Activated CD4-positive, CD25-positive, alpha-beta regulatory T cell (primary cell): ENCODE results near the gene TMEM107.

ENCODE experiments used
- DNase-seq, 4 experiments: peaks; one replicate each; lab custom pipeline; 2025; lab: John Stamatoyannopoulos, UW

The TMEM107 gene

DNA sequence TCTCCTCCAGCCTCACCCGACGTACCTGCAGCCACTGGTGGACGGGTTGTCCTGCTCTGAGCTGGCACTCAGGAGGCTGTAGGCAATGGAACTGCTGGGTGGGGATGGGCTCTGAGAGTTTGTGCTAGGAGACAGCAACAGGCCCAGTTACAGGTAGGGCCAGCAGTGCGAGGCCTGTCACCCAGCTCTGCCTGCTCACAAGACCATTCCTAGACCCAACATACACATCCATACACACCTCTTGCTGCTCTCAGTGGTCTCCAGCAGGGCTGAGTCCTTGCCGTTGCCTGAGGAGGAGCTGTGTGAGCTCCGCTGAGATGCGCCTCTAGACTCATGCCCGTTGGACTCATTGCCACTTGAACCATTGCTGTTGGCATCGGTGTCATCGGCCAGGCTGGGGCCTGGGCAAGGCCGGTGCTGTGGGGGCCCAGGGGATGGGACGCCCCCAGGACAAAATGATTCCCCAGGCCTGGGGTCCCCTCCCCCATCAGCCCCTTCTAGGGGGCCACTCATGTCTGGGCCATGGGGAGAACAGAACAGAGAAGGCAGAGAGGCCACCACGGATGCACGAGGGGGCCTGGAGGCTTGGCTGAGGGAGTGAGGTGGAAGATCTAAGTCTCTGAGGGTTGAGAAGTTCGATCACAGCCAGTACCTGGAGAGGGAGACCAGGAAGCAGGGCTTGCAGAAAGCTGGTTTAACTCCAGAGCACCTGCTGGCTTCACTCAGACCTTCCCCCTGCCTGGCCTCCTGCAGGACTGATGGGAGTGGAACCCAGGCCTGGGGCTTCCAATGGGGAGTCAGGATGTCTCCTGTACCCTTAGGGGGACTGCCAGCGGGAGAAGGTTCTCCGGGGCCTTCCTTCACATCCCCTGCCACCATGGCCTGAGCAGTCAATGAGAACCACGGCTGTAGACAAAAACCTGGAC is 25.7 kb downstream of the TMEM107 start:
- DNase-seq = no peak

DNA sequence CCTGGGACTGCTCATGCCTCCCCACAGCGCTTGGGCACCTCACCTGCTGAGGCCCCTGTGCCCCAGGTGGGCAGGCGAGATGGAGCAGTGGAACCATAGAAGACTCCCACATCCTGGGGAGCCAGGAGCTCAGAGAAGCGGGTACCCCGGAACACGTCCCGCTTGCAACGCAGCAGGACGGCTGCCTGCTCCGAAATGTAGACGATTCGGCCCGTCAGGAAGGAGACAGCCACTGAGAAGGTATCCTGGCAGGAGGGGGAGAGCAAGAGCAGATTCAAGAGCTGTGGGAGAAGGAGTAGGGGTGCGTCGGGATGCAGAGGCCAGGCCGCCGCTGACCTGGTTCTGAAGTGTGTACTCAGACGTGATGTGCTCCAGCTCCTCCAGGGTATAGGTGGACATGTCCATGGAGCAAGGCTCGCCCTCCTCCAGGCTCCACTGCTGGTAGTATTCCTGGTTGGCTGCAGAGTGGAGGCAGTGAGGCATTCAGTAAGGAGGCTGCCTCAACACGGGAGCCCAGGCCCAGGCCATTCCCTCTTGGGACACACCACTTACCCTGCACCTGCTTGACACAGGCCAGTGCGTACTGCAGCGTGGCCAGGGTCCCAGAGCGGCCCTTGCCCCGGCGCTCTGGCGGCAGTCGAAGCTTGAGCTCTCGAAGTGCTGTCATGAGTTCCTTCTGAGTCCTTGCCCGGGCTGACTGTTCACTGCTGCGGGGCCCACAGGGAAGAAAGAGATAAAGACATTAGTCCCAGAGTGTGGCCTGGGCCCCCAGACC is 26.6 kb downstream of the TMEM107 start:
- DNase-seq = no peak

DNA sequence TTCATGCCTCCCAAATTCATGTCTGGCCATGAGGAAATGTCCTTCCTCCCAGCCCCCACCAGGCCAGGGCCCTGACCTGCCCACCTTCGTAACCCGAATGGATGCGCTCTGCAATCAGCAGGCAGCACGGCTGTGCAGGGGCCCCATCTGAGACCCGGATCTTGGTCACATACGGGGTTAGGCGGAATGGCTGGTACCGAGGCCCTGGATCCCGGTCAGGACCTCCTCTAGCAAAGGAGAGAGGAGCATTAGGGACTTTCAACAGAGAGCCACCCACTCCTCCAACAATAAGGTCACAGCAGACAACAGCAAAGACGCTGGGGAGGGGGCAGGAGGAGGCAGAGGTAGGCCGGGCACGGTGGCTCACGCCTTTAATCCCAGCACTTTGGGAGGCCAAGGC is 27.6 kb downstream of the TMEM107 start:
- DNase-seq = no peak

DNA sequence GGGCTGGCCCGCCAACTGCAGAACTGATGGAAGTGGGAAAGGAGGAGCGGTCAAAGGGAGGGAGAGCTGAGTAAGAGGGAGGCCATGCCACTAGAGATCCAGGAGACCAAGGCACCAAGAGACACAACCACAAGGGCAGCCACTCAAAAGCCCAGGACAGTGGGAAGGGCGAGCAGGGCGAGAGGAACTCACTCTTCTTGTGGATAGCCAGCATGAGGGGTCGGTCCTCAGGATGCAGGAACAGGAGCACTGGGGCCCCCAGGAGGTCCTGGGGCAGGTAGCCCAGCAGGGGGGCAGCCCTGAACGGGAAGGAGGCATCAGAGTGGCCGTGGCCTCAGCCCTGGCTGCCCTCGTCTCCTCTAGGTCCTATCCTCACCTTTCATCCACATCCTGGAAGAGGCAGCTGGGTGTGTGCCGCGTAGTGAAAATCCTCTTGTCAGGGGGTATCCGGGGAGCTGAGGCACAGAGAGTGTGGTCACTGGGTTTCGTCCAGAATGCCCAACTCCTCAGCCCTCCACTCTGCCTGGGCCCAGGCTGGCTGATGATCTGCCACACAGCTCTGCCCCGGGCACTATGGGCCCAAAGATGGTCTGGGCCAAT is 28.3 kb downstream of the TMEM107 start:
- no peak for DNase-seq

DNA sequence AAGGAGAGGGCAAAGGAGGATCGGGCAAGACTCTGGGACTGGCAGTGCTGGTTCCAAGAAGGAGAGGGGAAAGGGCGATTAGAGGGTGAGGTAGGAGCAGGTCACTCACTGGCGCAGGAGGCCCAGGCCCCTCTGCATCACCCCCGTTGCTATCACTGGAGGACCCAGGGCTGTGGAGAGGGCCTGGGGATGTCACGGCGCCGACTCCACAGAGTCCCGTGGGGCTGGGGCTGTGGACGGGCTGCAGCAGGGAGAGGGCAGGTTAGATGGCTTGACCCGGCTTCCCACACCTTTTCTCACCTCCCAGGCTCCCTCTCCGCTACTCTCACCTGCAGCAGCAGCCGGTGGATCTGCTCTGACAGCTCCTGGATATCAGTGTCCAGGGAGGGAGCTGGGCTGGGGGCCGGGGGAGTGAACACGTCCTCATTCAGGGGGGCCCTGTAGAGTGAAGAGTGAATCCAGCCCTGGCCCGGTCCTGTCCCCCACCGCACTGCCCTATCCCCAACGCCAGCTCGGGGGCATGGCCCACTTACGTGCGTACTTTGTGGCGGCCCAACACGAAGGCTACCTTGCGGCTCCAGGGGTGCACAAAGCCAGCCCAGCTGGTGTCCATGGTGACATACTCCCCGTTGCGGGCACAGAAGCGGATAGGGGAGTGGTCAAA is 28.9 kb downstream of the TMEM107 start:
- DNase-seq = no peak

DNA sequence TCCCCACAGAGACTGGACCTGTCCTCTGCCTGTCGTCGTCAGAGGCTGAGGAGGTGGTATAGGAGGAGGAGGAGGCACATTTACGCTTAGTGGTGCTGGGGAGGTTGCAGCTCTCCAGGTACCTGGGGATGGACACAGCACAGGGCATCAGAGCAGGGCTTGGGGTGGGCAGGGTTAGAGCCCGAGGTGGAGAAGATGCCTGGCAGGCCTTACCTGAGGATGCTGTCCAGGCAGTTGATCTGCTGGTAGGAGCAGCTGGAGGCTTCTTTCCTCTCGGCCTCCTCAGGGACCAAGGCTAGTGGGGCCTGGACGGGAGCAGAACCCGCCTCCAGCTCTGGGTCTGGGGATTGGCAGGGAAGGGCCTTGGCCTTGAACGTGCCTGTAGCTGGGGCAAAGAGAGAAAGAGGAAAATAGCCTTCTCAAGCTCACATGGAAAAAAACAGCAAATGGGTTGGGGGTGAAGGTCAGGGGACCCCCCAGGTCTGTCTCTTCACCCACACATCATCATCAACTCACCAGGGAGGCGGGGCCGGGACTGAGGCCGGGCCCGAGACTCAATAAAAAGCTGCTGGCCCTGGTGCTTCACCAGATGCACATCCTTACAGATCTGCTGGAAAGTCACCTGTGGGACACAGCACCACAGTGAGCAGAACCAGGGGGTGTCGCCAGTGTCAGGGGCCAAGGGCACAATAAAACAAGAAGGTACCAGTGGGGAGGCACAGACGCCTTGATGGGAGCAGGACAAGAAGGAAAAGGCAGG is 29.6 kb downstream of the TMEM107 start:
- no peak for DNase-seq

DNA sequence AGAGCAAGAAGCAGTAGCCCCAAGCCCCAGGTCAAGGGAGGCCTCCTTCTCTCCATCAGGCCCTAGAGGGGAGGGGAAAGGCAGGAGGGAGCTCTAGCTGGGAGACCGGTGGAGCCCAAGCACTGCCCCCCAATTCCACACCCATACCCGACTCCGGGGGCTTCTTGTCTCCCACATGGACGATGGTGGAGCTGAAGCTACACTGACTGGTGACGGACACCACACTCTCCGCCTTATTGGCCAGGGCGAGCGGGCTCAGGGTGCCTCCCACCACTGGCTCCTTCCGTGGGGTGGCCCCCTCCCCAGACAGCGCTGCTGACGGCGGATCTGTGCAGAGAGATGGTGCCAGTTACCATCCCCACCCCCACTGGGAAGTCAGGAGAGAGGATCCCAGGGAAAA is 30.4 kb downstream of the TMEM107 start:
- DNase-seq = no peak

DNA sequence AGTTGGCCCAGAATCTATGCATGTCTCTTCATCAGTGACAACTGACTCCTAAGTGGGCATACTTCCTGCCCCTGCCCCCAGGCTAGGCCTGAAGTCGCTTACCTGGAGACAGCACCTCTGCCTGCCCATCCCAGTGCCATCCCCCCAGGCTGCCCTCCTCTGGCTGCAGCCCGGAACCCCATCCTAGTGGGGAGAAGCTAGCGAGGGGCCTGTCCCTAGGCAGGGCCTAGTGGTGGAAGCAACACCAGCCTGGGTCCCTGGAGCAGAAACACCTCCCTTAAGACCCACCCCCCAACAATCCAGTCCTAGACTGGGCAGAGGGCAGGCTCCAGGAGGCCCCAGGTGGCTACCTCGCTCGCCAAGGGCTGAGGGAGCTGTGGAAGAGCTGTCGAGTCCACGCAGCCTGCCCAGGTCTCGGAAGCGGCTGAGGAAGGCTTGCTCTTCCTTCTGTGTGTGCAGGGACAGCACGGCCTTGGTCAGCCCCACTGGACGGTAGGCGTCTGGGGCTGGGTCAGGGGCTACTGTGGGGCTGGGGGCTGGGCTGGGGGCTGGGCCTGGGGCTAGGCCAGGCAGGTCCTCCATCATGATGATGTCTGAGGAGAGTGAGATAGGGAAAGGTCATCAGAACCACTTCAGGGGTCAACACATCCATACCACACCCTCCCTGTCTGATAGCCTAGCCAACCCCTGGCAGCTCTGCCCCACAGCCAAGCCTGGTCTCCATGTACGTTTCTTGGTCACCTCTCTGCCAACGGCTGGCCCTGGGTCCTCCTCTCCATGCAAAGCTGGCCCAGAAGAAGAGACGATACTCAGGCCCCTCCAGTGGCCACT is 31.6 kb downstream of the TMEM107 start:
- DNase-seq = no peak

DNA sequence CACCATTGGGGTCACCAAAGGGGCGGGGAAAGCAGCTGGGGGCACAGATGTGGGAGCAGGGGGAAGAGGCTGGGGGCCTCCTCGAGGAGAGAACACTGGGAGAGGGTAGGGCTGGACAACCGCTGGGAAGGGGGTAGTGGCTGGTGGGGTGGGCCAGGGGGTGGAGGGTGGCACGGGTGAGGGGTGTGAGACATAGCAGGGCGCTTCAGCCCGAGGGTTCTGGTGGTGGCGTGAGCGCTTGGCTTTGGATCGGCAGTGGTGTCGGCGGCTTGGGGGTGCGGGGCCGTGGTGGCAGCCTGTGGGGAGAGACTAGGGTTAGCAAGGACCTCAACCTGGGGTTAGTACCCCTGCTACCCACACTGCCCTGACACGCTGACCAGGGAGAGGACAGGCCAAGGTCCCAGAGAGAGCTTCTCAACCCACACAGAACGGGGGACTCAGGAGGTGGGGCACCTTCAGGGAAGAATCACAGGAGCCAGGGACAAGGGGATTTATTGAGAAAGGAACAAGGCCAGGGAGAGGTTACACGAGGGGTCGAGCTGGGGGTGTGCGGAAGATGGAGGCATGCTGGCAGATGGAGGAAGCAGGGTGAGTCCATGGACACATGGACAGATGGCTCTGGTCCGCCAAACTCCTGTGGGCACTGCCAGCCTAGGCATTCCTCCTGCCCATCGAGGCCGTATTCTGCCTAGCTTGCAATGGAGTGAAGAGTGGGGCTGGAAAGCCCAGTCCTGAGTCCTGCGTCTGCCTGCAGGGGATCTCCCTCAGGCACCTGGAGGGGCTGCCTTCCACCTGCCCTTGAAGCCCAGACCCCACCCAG is 32.4 kb downstream of the TMEM107 start:
- DNase-seq = no peak

DNA sequence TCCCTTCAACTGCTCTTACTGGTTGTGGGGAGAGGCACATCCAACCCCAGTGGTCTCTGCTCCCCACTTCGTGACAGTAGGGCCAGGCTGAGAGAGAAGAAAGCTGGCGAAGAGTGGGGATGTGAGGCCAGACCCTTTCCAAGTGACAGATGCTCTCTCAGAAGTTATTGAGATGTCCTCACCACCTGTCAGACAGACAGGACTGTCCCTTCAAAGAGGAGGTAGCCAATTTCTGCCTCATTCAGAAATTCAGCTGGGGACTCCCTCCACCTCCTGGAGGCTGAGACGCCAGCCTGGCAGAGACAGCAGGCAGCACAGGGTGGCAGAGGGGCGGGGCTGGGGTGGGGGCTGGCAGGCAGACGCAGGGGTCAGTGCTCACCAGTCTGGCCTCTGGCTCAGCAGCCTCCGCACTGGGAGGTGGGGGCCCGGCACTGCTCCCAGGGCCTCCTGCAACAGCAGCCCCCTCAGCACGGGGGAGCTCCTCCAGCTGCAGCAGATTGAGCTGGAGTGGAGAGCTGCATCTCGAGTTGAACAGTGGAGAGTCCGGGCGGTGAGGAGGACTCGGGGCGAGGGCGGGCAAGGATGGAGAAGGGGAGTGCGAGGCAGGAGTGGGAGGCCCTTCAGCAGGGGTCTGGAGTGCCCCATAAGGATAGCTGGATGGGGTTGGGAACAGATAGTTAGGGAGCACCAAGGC is 33.1 kb downstream of the TMEM107 start:
- no peak for DNase-seq

DNA sequence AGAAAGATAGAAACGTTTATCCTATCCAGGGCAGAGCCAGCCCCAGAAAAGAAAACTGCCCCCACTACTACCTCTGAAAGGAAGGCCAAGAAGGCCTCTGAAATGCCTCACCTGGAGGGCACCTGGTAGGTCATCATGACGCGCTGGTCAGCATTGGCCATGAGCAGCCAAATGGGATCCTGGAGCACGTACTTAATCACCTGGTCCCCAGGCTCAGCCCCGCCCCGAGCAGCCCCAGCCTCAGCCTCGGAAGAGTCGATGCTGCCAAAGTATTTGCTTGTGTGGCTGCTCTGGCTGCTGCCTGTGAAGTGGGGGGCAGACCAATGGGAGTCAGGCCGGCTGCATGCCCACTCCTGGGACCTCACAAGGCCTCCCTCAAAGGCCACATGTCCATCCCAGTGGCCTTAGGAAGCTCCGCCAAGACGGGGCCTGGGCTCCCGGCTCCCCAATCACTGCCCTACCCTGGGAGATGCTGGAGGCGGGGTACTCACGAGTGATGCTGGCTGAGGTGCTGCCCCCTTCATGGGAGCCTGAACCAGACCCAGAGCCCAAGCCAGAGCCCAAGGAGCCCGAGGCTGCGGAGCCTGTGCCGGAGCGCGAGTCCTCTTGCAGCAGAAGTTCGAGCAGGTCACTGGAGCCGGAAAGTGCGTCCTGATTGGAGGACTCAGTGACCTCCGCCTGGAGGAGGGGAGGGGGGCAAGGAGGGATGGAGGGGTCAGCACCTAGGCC is 33.9 kb downstream of the TMEM107 start:
- no peak for DNase-seq

DNA sequence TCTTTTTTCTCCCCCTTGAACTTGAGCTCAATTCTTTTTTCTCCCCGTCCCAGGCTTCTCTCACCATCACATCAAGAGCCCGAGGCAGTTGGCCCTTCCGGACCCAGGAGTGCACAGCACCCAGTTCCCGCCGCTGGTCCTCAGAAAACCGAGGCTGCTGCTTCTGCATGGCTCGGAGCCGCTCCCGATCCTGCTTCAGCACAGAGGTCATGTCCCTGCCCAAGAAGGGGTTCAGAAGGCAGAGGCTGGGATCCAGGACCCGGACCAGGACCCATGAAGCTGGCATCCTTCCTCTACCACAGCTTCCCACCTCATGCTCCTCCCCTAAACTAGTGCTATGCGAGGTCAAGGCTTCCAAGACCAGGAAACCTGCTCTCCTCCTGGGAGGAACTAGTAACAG is 34.4 kb downstream of the TMEM107 start:
- DNase-seq = no peak

DNA sequence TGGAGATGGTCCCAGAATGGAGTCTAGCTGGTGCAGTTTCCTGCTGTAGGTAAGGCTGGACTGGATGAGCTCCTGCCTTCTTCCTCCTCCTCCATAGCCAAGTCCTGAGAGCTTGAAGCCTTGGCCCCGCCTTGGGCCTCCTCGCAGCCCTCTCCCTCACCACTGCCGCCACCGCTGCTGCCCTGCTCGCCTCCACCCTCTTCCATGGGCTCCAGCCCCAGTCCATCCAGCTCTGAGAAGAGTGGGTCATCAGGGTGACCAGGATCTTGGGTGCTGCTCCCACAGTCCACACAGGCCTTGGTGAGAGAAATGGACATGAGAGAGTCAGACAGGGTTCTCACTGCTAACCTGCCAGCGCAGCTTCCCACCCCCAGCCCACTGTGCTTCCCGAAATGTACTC is 35.1 kb downstream of the TMEM107 start:
- no peak for DNase-seq

DNA sequence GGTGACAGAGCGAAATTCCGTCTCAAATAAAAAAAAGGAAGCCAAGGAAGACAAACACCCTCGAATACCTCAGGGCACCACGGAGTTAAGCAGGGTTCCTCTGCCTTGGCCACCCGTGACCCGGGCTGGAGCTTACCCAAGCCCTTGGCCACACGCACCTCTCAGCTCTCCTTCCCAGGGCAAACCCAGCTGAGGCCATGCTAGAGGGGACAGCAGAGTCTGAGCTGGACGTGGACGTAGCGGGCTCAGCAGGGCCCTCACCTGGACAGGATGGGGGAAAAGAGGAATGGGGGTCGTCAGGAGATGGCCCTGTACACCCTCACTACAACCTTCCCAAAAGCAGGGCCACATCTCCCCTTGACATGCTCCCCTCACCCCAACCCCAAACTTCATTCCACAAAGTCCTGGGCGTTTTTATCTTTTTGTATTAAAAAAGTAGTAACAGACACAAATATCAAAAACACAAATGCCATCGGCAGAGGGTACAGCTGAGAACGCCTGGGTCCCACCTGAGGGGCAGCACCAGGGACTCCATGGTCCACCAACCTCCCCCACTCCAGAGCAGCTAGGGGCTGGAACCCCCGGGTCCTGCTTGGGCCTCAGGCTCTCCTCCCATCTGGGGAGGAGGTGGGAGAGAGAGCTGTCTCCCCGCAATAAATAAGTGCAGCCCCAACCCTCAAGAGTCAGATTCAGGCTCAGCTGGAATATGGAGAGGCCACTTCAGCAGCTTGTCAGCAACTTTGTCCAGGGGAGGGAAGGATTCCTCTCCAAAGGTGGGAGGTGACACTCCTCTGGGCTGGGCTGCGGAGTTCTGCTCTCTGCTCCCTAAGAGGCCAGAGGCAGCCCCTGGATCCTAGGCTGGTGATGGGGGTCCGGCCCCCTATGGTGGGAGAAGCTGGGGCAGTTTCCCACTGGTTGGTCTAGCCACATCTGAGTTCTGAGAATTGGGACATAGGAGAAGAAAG is 35.8 kb downstream of the TMEM107 start:
- DNase-seq = no peak

DNA sequence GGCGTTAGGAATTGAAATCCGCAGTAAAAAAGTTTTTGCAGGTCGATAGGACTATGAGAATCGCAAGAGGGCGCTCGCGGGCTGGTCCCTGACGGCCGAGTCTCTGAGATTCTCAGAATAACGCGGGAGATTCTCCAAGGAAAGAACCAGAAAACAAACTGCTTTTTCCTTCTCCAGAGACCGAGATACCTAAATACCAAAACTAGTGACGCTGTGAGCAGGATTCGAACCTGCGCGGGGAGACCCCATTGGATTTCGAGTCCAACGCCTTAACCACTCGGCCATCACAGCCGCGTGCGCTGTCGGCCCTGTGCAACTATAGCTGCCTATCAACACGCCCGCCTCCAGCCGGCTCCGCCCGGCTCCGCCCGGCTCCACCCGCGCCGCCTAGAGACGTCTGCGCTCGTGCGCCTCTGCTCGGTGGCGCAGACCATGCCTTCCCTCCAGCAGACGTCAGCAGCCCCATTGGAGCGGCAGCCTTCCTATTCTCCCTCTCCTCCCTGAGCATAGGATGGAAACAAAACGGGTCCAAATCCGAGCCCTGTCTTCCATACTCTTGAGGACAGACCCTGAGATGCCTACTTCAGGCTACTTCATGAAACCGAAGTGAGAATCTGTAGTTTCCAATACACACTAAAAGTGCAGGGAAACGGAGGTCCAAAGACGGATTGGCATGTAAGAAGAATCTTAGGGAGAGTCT is 37.4 kb downstream of the TMEM107 start:
- DNase-seq = peak; percentile 93 to 95 (median 94)

DNA sequence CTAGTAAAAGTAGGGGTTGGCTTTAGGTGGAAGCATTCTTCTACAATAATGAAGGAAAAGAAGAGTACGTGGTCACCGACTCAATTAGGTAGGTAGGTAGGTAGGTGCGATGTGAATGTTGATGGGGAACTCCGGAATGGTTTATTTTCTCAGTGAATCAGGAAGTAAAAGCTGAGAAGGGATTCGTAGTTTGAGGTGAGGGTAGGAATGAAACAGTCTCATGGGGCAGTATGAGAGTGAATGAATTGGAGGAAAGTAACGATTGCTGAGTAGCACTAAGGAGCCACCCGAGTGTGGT is 37.9 kb downstream of the TMEM107 start:
- DNase-seq = no peak
